Gastrocnemius medialis (tissue), 4 donors: ENCODE data around the gene TRMT10C. TPM values are rescaled to one million over a fixed set of nuclear protein-coding genes. Genes with fewer than 3 reads are reported as not detected.
"Not testable (repeated sequence)": the region's sequence is repeated elsewhere in the genome, so short reads cannot be mapped to it uniquely, and the experiment has no call there.

Experiments
- ATAC-seq, 2 donors: fragments of 150-250 bp; one replicate each; pipeline ENCODE4 v1.9.1; 2016
- DNase-seq, 2 donors: peaks; one replicate each; pipeline ENCODE4 v3.0.0-alpha.2; 2019
- H3K27ac ChIP-seq, 4 donors: fragments of 200-600 bp; sonication (generic); 1 replicate in 1 of 4; 2 replicates in 3 of 4; pipeline ENCODE4 v1.5.1; 2016 to 2018; ENCODE audit warnings: mild to moderate bottlenecking in 2 of 4, moderate library complexity in 1 of 4
- H3K27me3 ChIP-seq, 3 donors: fragments of 200-600 bp; sonication (generic) in 2 of 3; 1 replicate in 1 of 3; 2 replicates in 2 of 3; pipeline versions ENCODE4 v1.5.1 to v1.6.0; 2016 to 2019; ENCODE audit warnings: mild to moderate bottlenecking in 1 of 3, moderate library complexity in 1 of 3
- H3K36me3 ChIP-seq, 2 donors: fragments of 200-600 bp; sonication (generic) in 1 of 2; one replicate each; pipeline ENCODE4 v1.5.1; 2017 to 2018
- H3K4me1 ChIP-seq, 2 donors: fragments of 200-600 bp; sonication (generic) in 1 of 2; one replicate each; pipeline ENCODE4 v1.5.1; 2016 to 2017; ENCODE audit warnings: mild to moderate bottlenecking in 2 of 2
- H3K4me3 ChIP-seq, 4 donors: fragments of 200-600 bp; sonication (generic) in 3 of 4; 1 replicate in 1 of 4; 2 replicates in 3 of 4; pipeline ENCODE4 v1.5.1; 2016 to 2019; ENCODE audit warnings: mild to moderate bottlenecking in 2 of 4
- H3K9me3 ChIP-seq, 3 donors: fragments of 200-600 bp; sonication (generic) in 2 of 3; 1 replicate in 1 of 3; 2 replicates in 2 of 3; pipeline ENCODE4 v1.5.1; 2016 to 2019
- POLR2A ChIP-seq, 2 donors: fragments of 450-650 bp; IDR thresholded peaks; one replicate each; pipeline ENCODE4 v1.6.1; 2017; ENCODE audit warnings: antibody characterized with exemption in 2 of 2, mild to moderate bottlenecking in 2 of 2, moderate library complexity in 2 of 2
- in situ Hi-C, 4 donors: fragments of 200-750 bp; cut with MboI; loops; one replicate each; pipeline versions ENCODE4 v1.15.0 to v1.8.0; 2017; ENCODE audit warnings: low sequenced_read_pairs in 4 of 4
- intact Hi-C: fragments of 100-400 bp; cut with DNase I; formaldehyde crosslinking; loops from one replicate; pipeline ENCODE4 v1.15.1; 2023; ENCODE audit warnings: low total_unique reads
- total RNA-seq, 4 donors: library from RNA; depleted of rRNA; stranded (reverse); fragments of >200 nt; gene quantifications; one replicate each; pipeline versions ENCODE4 v1.1.0 to v1.2.3, GENCODE V29; 2016
- TF ChIP-seq, protein P1 (sequence below), 5 experiments: fragments of 450-650 bp in 3 of 5; fragments of 200-600 bp in 2 of 5; sonication (generic) in 2 of 5; IDR thresholded peaks in 4 of 5; conservative IDR thresholded peaks in 1 of 5; 1 replicate in 4 of 5; 2 replicates in 1 of 5; pipeline ENCODE4 v1.5.1; 2016 to 2019; ENCODE audit warnings: antibody characterized with exemption in 5 of 5, mild to moderate bottlenecking in 3 of 5, moderate library complexity in 3 of 5

TRMT10C gene
- total RNA-seq, 4 donors from 2014 or later, result 17.9 to 33.2 (median 26.2) TPM

DNA sequence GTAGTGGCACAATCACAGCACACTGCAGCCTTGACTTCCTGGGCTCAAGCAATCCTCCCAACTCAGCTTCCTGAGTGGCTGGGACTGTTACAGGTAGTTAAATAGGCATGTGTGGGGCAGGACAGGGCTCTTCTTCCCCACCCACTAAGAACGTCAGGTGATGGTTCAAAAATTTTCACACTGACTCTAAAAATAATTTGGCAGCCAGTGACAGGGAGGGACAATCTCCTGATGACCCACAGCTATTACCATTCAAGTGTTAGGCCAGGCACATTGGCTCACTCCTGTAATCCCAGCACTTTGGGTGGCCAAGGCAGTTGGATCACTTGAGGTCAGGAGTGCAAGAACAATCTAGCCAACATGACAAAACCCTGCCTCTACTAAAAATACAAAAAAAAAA lies 12.2 kb upstream of the TRMT10C start:
- ATAC-seq, result no peak
- Histone ChIP-seq H3K4me3 (no peak overlapping the region), H3K36me3 (no peaks in the 10 kb centered on the region), H3K9me3 (no peaks in the 10 kb centered on the region), H3K27ac (no peak overlapping the region), H3K27me3 (no peaks in the 10 kb centered on the region), H3K4me1 (no peaks in the 10 kb centered on the region)
- TF ChIP-seq, protein P1, sequence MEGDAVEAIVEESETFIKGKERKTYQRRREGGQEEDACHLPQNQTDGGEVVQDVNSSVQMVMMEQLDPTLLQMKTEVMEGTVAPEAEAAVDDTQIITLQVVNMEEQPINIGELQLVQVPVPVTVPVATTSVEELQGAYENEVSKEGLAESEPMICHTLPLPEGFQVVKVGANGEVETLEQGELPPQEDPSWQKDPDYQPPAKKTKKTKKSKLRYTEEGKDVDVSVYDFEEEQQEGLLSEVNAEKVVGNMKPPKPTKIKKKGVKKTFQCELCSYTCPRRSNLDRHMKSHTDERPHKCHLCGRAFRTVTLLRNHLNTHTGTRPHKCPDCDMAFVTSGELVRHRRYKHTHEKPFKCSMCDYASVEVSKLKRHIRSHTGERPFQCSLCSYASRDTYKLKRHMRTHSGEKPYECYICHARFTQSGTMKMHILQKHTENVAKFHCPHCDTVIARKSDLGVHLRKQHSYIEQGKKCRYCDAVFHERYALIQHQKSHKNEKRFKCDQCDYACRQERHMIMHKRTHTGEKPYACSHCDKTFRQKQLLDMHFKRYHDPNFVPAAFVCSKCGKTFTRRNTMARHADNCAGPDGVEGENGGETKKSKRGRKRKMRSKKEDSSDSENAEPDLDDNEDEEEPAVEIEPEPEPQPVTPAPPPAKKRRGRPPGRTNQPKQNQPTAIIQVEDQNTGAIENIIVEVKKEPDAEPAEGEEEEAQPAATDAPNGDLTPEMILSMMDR (IDR thresholded peaks at IDR 0.05 in 4 of 5, conservative IDR thresholded peaks at IDR 0.05 in 1 of 5), result no peak
- no peak for TF ChIP-seq POLR2A (IDR thresholded peaks at IDR 0.05)
- intact Hi-C loops, result no loop called here
- in situ Hi-C loops, result no loop called here
- DNase-seq, result no peak

DNA sequence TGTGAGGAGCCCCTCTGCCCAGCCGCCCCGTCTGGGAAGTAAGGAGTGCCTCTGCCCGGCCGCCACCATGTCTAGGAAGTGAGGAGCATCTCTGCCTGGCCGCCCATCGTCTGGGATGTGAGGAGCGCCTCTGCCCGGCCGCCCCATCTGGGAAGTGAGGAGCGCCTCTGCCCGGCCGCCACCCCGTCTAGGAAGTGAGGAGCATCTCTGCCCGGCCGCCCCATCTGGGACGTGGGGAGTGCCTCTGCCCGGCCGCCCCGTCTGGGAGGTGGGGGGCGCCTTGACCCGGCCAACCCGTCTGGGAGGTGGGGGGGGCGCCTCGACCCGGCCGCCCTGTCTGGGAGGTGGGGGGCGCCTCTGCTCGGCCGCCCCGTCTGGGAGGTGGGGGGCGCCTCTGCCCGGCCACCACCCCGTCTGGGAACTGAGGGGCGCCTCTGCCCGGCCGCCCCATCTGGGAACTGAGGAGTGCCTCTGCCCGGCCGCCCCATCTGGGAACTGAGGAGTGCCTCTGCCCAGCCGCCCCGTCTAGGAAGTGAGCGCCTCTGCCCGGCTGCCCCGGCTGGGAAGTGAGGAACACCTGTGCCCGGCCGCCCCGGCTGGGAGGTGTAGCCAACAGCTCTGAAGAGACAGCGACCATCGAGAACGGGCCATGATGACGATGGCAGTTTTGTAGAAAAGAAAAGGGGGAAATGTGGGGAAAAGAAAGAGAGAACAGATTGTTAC lies 10.1 kb upstream of the TRMT10C start:
- ATAC-seq, intact Hi-C loops, H3K4me3 ChIP-seq, H3K27me3 ChIP-seq, in situ Hi-C loops, H3K4me1 ChIP-seq, H3K36me3 ChIP-seq, DNase-seq, H3K9me3 ChIP-seq, H3K27ac ChIP-seq: not testable (repeated sequence)

DNA sequence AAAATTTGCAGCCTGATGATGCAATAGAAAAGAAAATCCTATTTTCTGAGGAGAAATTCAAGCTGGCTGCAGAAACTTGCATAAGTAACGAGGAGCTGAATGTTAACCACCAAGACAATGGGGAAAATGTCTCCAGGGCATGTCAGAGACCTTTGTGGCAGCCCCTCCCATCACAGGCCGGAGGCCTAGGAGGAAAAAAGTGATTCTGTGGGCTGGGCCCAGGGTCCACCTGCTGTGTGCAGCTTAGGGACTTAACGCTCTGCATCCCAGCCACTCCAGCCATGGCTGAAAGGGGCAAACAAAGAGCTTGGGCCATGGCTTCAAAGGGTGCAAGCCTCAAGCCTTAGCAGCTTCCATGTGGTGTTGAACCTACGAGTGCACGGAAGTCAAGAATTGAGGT lies 8.3 kb upstream of the TRMT10C start:
- intact Hi-C loops, H3K9me3 ChIP-seq, ATAC-seq, H3K4me1 ChIP-seq, DNase-seq, H3K36me3 ChIP-seq, H3K27ac ChIP-seq, H3K4me3 ChIP-seq, in situ Hi-C loops: not testable (repeated sequence)
- H3K27me3 ChIP-seq, result peaks cover 0 to 23% (median 9%) of the 10 kb centered on the region in 3 donors

DNA sequence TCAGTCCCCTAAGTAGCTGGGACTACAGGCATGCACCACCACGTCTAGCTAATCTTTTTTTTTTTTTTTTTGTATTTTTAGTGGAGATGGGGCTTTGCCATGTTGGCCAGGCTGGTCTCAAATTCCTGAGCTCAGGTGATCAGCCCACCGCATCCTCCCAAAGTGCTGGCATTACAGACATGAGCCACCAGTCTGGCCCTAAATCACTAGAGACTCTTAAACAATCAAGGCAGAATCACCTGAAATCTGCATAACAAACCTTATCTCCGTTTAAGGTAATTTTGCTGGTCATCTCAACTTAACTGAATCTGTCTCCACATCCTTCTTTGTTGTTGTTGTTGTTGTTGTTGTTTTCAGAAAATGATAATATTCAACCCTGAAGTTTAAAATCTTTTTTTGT lies 5.6 kb upstream of the TRMT10C start:
- intact Hi-C loops, result no loop called here
- ATAC-seq, result no peak
- Histone ChIP-seq H3K27ac (no peak overlapping the region), H3K4me3 (no peak overlapping the region), H3K36me3 (no peaks in the 10 kb centered on the region), H3K4me1 (no peaks in the 10 kb centered on the region), H3K27me3 (peaks cover 0 to 32% (median 12%) of the 10 kb centered on the region in 3 donors), H3K9me3 (no peaks in the 10 kb centered on the region)
- no peak for DNase-seq
- in situ Hi-C loops, result no loop called here
- TF ChIP-seq POLR2A (IDR thresholded peaks at IDR 0.05), result no peak
- TF ChIP-seq, protein P1 (IDR thresholded peaks at IDR 0.05 in 4 of 5, conservative IDR thresholded peaks at IDR 0.05 in 1 of 5), result no peak

DNA sequence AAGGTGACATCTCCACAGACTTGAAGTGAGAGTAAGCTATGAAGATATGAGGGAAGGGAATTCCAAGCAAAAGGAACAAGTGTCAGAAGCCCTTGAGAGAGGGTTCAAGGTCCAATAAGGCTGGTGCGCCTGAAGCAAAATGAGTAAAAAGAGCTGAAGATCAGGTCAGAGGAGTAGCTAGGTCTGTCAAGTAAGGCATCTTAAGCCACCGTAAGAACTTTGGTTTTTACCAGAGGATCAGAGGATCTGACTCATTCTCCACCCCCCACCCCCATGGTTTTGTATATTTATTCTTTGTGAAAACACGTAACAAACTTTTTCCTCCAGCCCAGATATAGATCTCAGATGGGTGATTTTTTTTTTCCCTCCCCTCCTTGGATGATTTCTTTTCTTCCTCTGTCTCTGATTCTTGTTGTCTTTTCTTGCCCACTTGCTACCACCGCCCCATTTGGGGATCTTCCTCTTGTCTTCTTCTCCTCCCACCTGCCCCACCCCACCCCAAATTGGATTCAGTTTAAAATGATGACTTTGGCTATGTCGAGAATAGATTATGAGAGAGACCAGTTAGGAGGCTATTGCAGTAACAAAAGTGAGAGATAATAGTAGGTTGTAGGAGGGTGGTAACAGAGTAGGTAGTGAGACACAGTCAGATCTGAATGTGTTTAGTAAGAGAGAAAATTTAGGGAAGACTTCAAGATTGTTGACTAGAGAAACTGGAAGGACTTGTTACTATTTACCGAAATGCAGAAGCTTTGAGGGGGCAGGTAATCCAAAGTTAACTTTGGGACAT lies 6.1 kb downstream of the TRMT10C start:
- TF ChIP-seq POLR2A (IDR thresholded peaks at IDR 0.05), result no peak
- TF ChIP-seq, protein P1 (IDR thresholded peaks at IDR 0.05 in 4 of 5, conservative IDR thresholded peaks at IDR 0.05 in 1 of 5), result no peak
- Histone ChIP-seq H3K27me3 (no peaks in the 10 kb centered on the region), H3K27ac (no peak overlapping the region), H3K36me3 (peaks cover 0 to 7% of the 10 kb centered on the region in 2 donors), H3K4me1 (peaks cover 14 to 15% of the 10 kb centered on the region in 2 donors), H3K9me3 (no peaks in the 10 kb centered on the region), H3K4me3 (no peak overlapping the region)
- no peak for DNase-seq
- intact Hi-C loops, result no loop called here
- in situ Hi-C loops, result loop anchor here in 1 of 4 donors (10.0 kb wide), 1 partner anchor 117 kb away; the partner anchor contains the start of gene RPL24
- no peak for ATAC-seq
